K562 (cell line): ENCODE data around the gene SLK. TPM values are rescaled to one million over a fixed set of nuclear protein-coding genes. Genes with fewer than 3 reads are reported as not detected.

Experiments used
- CHD7 ChIP-seq: fragments of 200-600 bp; sonication (generic); IDR thresholded peaks from one replicate; pipeline ENCODE4 v1.6.1; 2012; ENCODE audit warnings: mild to moderate bottlenecking, low read depth, low read length, inconsistent platforms
- CREBBP ChIP-seq: IDR thresholded peaks from one replicate; pipeline ENCODE4 v1.6.1; 2012; ENCODE audit warnings: low read depth, mild to moderate bottlenecking, control low read depth, inconsistent platforms, low read length
- CTBP1 ChIP-seq: fragments of 450-650 bp; IDR thresholded peaks from 2 replicates; pipeline ENCODE4 v1.6.1; 2016; ENCODE audit warnings: borderline replicate concordance
- DPF2 ChIP-seq: fragments of 450-650 bp; IDR thresholded peaks from 2 replicates; pipeline ENCODE4 v1.6.1; 2016
- ESRRB ChIP-seq: fragments of 250-450 bp; sonication (Bioruptor Pico); IDR thresholded peaks from 2 replicates; pipeline ENCODE4 v1.5.0; 2020; ENCODE audit warnings: mild to moderate bottlenecking, moderate library complexity, borderline replicate concordance
- HCFC1 ChIP-seq: IDR thresholded peaks from 2 replicates; pipeline ENCODE4 v1.6.1; 2012; ENCODE audit warnings: low read depth, low read length, improper control_type of control experiment
- HSF4 ChIP-seq: fragments of 250-450 bp; sonication (Bioruptor Pico); IDR thresholded peaks from 2 replicates; pipeline ENCODE4 v2.1.2; 2022; ENCODE audit warnings: mild to moderate bottlenecking, moderate library complexity, borderline replicate concordance
- POLR3G ChIP-seq: IDR thresholded peaks from 2 replicates; pipeline ENCODE4 v1.6.1; 2011; ENCODE audit not compliant: insufficient read length, insufficient replicate concordance; ENCODE audit errors: extremely low read depth
- PPARD ChIP-seq: fragments of 250-450 bp; sonication (Bioruptor Pico); IDR thresholded peaks from 2 replicates; pipeline ENCODE4 v1.8.0; 2022; ENCODE audit warnings: inconsistent platforms, mild to moderate bottlenecking, moderate library complexity
- RCOR1 ChIP-seq, 2 experiments: IDR thresholded peaks; 2 replicates each; pipeline ENCODE4 v1.6.1; 2012; ENCODE audit warnings: low read depth in 2 of 2, low read length in 2 of 2, borderline replicate concordance in 1 of 2, improper control_type of control experiment in 1 of 2
- SMAD2 ChIP-seq: fragments of 150-350 bp; IDR thresholded peaks from 2 replicates; pipeline ENCODE4 v1.6.1; 2014; ENCODE audit warnings: low read depth, mild to moderate bottlenecking, low read length
- THRAP3 ChIP-seq: fragments of 450-650 bp; IDR thresholded peaks from 2 replicates; pipeline ENCODE4 v1.6.1; 2016; ENCODE audit warnings: mild to moderate bottlenecking, inconsistent platforms, borderline replicate concordance
- TRIM24 ChIP-seq, 2 experiments: fragments of 450-650 bp; IDR thresholded peaks; 2 replicates each; pipeline ENCODE4 v1.6.1; 2016
- TRIM28 ChIP-seq: fragments of 450-650 bp; IDR thresholded peaks from 2 replicates; pipeline ENCODE4 v1.6.1; 2017
- ZBTB2 ChIP-seq: fragments of 450-650 bp; IDR thresholded peaks from 2 replicates; pipeline ENCODE4 v1.6.1; 2016; ENCODE audit warnings: antibody characterized with exemption
- ZFP1 ChIP-seq: fragments of 450-650 bp; formaldehyde crosslinking; IDR thresholded peaks from 2 replicates; pipeline ENCODE4 v1.4.0; 2020; ENCODE audit warnings: mild to moderate bottlenecking, mixed read lengths
- ZNF23 ChIP-seq: fragments of 250-450 bp; sonication (Bioruptor Pico); IDR thresholded peaks from 2 replicates; pipeline ENCODE4 v1.4.0; 2020; ENCODE audit warnings: mild to moderate bottlenecking
- polyA plus RNA-seq, 8 experiments: library from polyadenylated mRNA; depleted of rRNA in 4 of 8; stranded (reverse) in 5 of 8; unstranded in 3 of 8; fragments of >200 nt; fragmentation: Nextera tagmentation in 2 of 8; fragmentation: Illumina TruSeq in 1 of 8; extraction: Ambion mirVana in 2 of 8; extraction: Trizol in 1 of 8; gene quantifications; 2 replicates each; pipeline versions ENCODE4 v1.2.1 to v1.2.3, GENCODE V29; 2011 to 2014; ENCODE audit warnings: inconsistent platforms in 1 of 8, missing spikeins in 1 of 8
- total RNA-seq, 7 experiments: library from RNA; depleted of rRNA in 6 of 7; stranded (reverse); fragments of >200 nt in 6 of 7; fragmentation: Illumina TruSeq in 2 of 7; extraction: Trizol in 2 of 7; gene quantifications; 2 replicates each; pipeline versions ENCODE4 v1.2.1 to v1.2.3, GENCODE V29; 2011 to 2021; ENCODE audit warnings: low replicate concordance in 1 of 7

Gene SLK
- total and polyA plus RNA-seq, 9 of the 15 experiments (the other 6 are each of a cell fraction or from before 2014, with no cell fraction given), result 8.2 to 40.0 (median 23.4) TPM

- TF ChIP-seq CHD7 (no peak), PPARD (CRISPR knock-in tag) (no peak), ESRRB (CRISPR knock-in tag) (no peak), DPF2 (peak; percentile 39; the same call in 1 of the 2 replicates), HSF4 (CRISPR knock-in tag) (no peak), POLR3G (no peak), ZNF23 (CRISPR knock-in tag) (no peak), THRAP3 (no peak), TRIM24 (IDR thresholded peaks at IDR 0.05) (no peak), CREBBP (no peak), RCOR1 (IDR thresholded peaks at IDR 0.05; ENCODE audit: borderline replicate concordance in 1 of 2, low read depth in 2 of 2, low read length in 2 of 2) (peak in 1 of 2 experiments; percentile 61; a peak in 2 of 4 replicates), TRIM28 (no peak), ZFP1 (no peak), CTBP1 (peak; percentile 60; the same call in 1 of the 2 replicates), HCFC1 (no peak), ZBTB2 (no peak), SMAD2 (no peak)
Measured at GRCh38 chr10:103918053-103918846, 48.7 kb upstream of the SLK start, which contains the start of gene STN1 (continued).
